Measurements from ENCODE around the gene NFE2L1.

NFE2L1 gene

GRCh38 chr17:48110761-48111160 is 62.6 kb downstream of the NFE2L1 start:
- no peak for DNase-seq (ENCODE audit: low read depth)
